H9 (cell line): ENCODE data around the gene HOXA1. TPM values are rescaled to one million over a fixed set of nuclear protein-coding genes. Genes with fewer than 3 reads are reported as not detected.

Source experiments
- DNase-seq: peaks from one replicate; pipeline ENCODE4 v3.0.0-alpha.2; 2017
- H2AFZ ChIP-seq: one replicate; pipeline ENCODE4 v1.6.1; 2013; ENCODE audit warnings: mild to moderate bottlenecking, low read length, control low read depth, moderate library complexity
- H2AK5ac ChIP-seq: 2 replicates; pipeline ENCODE4 v1.6.1; 2013; ENCODE audit warnings: low read length, control low read depth, mixed read lengths; ENCODE audit not compliant: insufficient read length
- H2BK120ac ChIP-seq: one replicate; pipeline ENCODE4 v1.6.1; 2013; ENCODE audit warnings: low read depth, mild to moderate bottlenecking, low read length, control low read depth, inconsistent platforms; ENCODE audit not compliant: poor library complexity, severe bottlenecking
- H2BK12ac ChIP-seq: 2 replicates; pipeline ENCODE4 v1.6.1; 2013; ENCODE audit warnings: low read length, control low read depth, mixed read lengths, low read depth; ENCODE audit not compliant: insufficient read length
- H2BK15ac ChIP-seq: 2 replicates; pipeline ENCODE4 v1.6.1; 2013; ENCODE audit warnings: low read depth, low read length, control low read depth
- H2BK20ac ChIP-seq: one replicate; pipeline ENCODE4 v1.6.1; 2013; ENCODE audit warnings: low read depth, mild to moderate bottlenecking, low read length, control low read depth, inconsistent platforms; ENCODE audit not compliant: poor library complexity, severe bottlenecking
- H2BK5ac ChIP-seq: 2 replicates; pipeline ENCODE4 v1.6.1; 2013; ENCODE audit warnings: low read length, control low read depth, mixed read lengths; ENCODE audit not compliant: insufficient read length
- H3K14ac ChIP-seq: 2 replicates; pipeline ENCODE4 v1.6.1; 2013; ENCODE audit warnings: low read length, control low read depth; ENCODE audit not compliant: insufficient read depth
- H3K18ac ChIP-seq: 2 replicates; pipeline ENCODE4 v1.6.1; 2013; ENCODE audit warnings: low read depth, mild to moderate bottlenecking, mixed read lengths, low read length, control low read depth; ENCODE audit not compliant: insufficient read length
- H3K23ac ChIP-seq: 2 replicates; pipeline ENCODE4 v1.6.1; 2013; ENCODE audit warnings: low read length, control low read depth, mixed read lengths, low read depth; ENCODE audit not compliant: insufficient read length
- H3K23me2 ChIP-seq: 2 replicates; pipeline ENCODE4 v1.6.1; 2013; ENCODE audit warnings: low read depth, mild to moderate bottlenecking, mixed read lengths, low read length, control low read depth; ENCODE audit not compliant: insufficient read length, poor library complexity, severe bottlenecking
- H3K27ac ChIP-seq: 2 replicates; pipeline ENCODE4 v1.5.1; 2013; ENCODE audit warnings: low read length, control low read depth, mixed read lengths, low read depth; ENCODE audit not compliant: insufficient read length
- H3K27me3 ChIP-seq: 2 replicates; pipeline ENCODE4 v1.6.1; 2013; ENCODE audit warnings: low read length, control low read depth, inconsistent platforms; ENCODE audit not compliant: insufficient read depth
- H3K4ac ChIP-seq: 2 replicates; pipeline ENCODE4 v1.6.1; 2013; ENCODE audit warnings: low read depth, mild to moderate bottlenecking, control low read depth, inconsistent platforms, low read length, moderate library complexity
- H3K4me1 ChIP-seq: 2 replicates; pipeline ENCODE4 v1.6.1; 2013; ENCODE audit warnings: low read length, control low read depth, inconsistent platforms; ENCODE audit not compliant: insufficient read depth
- H3K4me2 ChIP-seq: 2 replicates; pipeline ENCODE4 v1.6.1; 2013; ENCODE audit warnings: low read length, control low read depth, mixed read lengths; ENCODE audit not compliant: insufficient read length, insufficient read depth
- H3K56ac ChIP-seq: 2 replicates; pipeline ENCODE4 v1.6.1; 2013; ENCODE audit warnings: low read depth, mild to moderate bottlenecking, mixed read lengths, low read length, control low read depth; ENCODE audit not compliant: insufficient read length
- H3K79me1 ChIP-seq: 2 replicates; pipeline ENCODE4 v1.6.1; 2013; ENCODE audit warnings: low read depth, mild to moderate bottlenecking, moderate library complexity, low read length, control low read depth, inconsistent platforms; ENCODE audit not compliant: insufficient read depth, poor library complexity, severe bottlenecking
- H3K79me2 ChIP-seq: 2 replicates; pipeline ENCODE4 v1.6.1; 2013; ENCODE audit warnings: low read length, control low read depth, inconsistent platforms; ENCODE audit not compliant: insufficient read depth
- H3K9ac ChIP-seq: 2 replicates; pipeline ENCODE4 v1.6.1; 2013; ENCODE audit warnings: low read length, control low read depth, mixed read lengths; ENCODE audit not compliant: insufficient read length; ENCODE audit errors: extremely low read depth
- H3K9me3 ChIP-seq: one replicate; pipeline ENCODE4 v1.6.1; 2013; ENCODE audit warnings: low read depth, low read length, inconsistent platforms; ENCODE audit not compliant: control insufficient read depth
- H3T11ph ChIP-seq: one replicate; pipeline ENCODE4 v1.6.1; 2013; ENCODE audit warnings: mild to moderate bottlenecking, low read length, control low read depth, inconsistent platforms
- H4K20me1 ChIP-seq: one replicate; pipeline ENCODE4 v1.6.1; 2013; ENCODE audit not compliant: control insufficient read depth, insufficient read length, insufficient read depth
- H4K5ac ChIP-seq: 2 replicates; pipeline ENCODE4 v1.6.1; 2013; ENCODE audit warnings: low read depth, mild to moderate bottlenecking, mixed read lengths, low read length, control low read depth; ENCODE audit not compliant: insufficient read length
- H4K8ac ChIP-seq: replicated peaks from 2 replicates; pipeline ENCODE4 v1.6.1; 2013; ENCODE audit warnings: low read length, control low read depth, mixed read lengths, low read depth; ENCODE audit not compliant: insufficient read length
- H4K91ac ChIP-seq: 2 replicates; pipeline ENCODE4 v1.6.1; 2013; ENCODE audit warnings: low read depth, mild to moderate bottlenecking, moderate library complexity, mixed read lengths, low read length, control low read depth; ENCODE audit not compliant: insufficient read length
- H3K27ac Mint-ChIP-seq, 3 experiments: 2 replicates in 2 of 3; 3 replicates in 1 of 3; pipeline ENCODE4 v1.8.0; 2020 to 2021; ENCODE audit warnings: mixed read lengths in 3 of 3, mild to moderate bottlenecking in 1 of 3, moderate library complexity in 1 of 3
- H3K27me3 Mint-ChIP-seq: 2 replicates; pipeline ENCODE4 v1.8.0; 2021; ENCODE audit warnings: low read depth, mild to moderate bottlenecking, moderate library complexity, mixed read lengths
- H3K36me3 Mint-ChIP-seq, 3 experiments: 2 replicates in 2 of 3; 3 replicates in 1 of 3; pipeline ENCODE4 v1.8.0; 2020 to 2021; ENCODE audit warnings: low read depth in 3 of 3, mixed read lengths in 3 of 3; ENCODE audit not compliant: insufficient read depth in 1 of 3
- H3K4me1 Mint-ChIP-seq, 2 experiments: 2 replicates each; pipeline ENCODE4 v1.8.0; 2020; ENCODE audit warnings: mixed read lengths in 2 of 2
- H3K4me3 Mint-ChIP-seq, 2 experiments: 2 replicates in 1 of 2; 3 replicates in 1 of 2; pipeline ENCODE4 v1.8.0; 2020 to 2021; ENCODE audit warnings: mild to moderate bottlenecking in 2 of 2, mixed read lengths in 2 of 2, moderate library complexity in 1 of 2
- H3K9me3 Mint-ChIP-seq, 2 experiments: 2 replicates in 1 of 2; 3 replicates in 1 of 2; pipeline ENCODE4 v1.8.0; 2020; ENCODE audit warnings: mild to moderate bottlenecking in 2 of 2, mixed read lengths in 2 of 2, moderate library complexity in 1 of 2
- WGBS: extraction: QIAGEN DNeasy Blood & Tissue Kit; methylation state at CpG from one replicate; pipeline ENCODE4 v1.1.7; 2013; ENCODE audit warnings: missing lambda C conversion rate, low lambda C conversion rate, mixed read lengths; ENCODE audit not compliant: insufficient read length; ENCODE audit errors: extremely low coverage; 5-methylcytosine and 5-hydroxymethylcytosine counted together
- total RNA-seq: library from RNA; stranded (reverse); gene quantifications from 2 replicates; pipeline ENCODE4 v1.2.1, GENCODE V29; 2021
- TF ChIP-seq, protein P1 (sequence below): fragments of 200-600 bp; sonication (generic); conservative IDR thresholded peaks from 3 replicates; pipeline ENCODE4 v1.8.0; 2021; ENCODE audit warnings: antibody characterized with exemption, mild to moderate bottlenecking

Gene HOXA1
- total RNA-seq, 1 experiment from 2014 or later: not detected

DNA sequence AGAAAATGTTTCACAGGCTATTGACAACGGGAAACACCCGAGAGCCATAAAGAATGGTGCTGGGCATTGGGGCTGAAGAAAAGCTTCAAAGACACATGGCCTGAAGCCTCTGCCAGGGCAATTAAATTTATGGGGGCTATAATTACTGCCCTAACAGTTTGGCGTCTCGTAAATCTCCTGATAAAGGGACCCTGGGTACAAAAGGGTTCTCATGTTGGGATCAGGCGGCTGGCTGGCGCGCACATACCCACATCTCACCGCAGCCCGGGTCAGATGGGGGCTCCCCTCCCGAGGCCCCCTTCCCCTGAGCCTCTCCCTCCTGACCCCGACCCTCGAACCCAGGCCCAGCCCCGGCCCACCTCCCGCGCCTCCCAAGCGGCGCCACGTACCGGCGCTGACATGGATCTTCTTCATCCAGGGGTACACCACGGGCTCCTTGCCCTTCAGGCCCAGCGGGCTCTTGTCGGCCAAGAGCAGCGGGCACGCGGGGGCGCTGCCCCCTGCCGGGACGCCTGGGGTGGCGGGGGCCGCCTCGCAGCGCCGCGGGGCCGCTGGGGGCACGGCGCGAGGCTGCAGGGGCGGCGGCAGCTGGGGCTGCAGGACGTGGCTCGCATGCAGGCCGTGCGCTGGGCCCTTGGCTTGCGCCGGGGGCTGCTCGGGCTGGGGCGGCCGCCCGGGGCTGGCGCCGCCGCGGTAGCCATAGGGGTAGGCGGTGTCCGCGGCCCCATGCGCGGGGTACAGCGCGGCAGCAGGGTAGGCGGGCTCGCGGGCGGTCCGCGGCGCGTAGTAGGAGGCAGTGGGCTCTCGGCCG is 34.1 kb upstream of the HOXA1 start:
- Histone ChIP-seq H3T11ph (no peak overlapping the region), H3K9me3 (no peaks in the 10 kb centered on the region)
- no peak for DNase-seq

More for the DNA sequence above, 34.1 kb upstream of the HOXA1 start:
- Histone ChIP-seq H3K27me3 (peaks cover 95% of the 10 kb centered on the region), H3K23ac (no peak overlapping the region), H3K23me2 (no peaks in the 10 kb centered on the region), H3K4me2 (no peak overlapping the region), H3K18ac (no peak overlapping the region), H4K20me1 (peaks cover 3% of the 10 kb centered on the region), H2BK5ac (no peak overlapping the region), H2BK12ac (no peak overlapping the region), H3K56ac (no peak overlapping the region), H3K79me2 (no peaks in the 10 kb centered on the region), H3K4me1 (no peaks in the 10 kb centered on the region), H4K8ac (no peak overlapping the region), H2BK15ac (no peak overlapping the region), H2AFZ (no peak overlapping the region), H3K79me1 (no peaks in the 10 kb centered on the region), H2AK5ac (no peak overlapping the region), H4K91ac (no peak overlapping the region), H3K27ac (no peak overlapping the region), H4K5ac (no peak overlapping the region), H3K14ac (no peak overlapping the region), H2BK120ac (no peak overlapping the region), H2BK20ac (no peak overlapping the region), H3K9ac (no peak overlapping the region), H3K4ac (no peak overlapping the region)
- Mint-ChIP-seq H3K4me3 (no peak overlapping the region), H3K27ac (no peak overlapping the region), H3K4me1 (no peaks in the 10 kb centered on the region), H3K36me3 (no peaks in the 10 kb centered on the region; a peak in 1 of 7 replicates), H3K27me3 (peaks cover 97% of the 10 kb centered on the region), H3K9me3 (peaks cover 0 to 10% of the 10 kb centered on the region in 2 experiments; a peak in 3 of 5 replicates)
- WGBS: no CpG with 5 or more reads among the region's 72 CpGs
- TF ChIP-seq, protein P1, sequence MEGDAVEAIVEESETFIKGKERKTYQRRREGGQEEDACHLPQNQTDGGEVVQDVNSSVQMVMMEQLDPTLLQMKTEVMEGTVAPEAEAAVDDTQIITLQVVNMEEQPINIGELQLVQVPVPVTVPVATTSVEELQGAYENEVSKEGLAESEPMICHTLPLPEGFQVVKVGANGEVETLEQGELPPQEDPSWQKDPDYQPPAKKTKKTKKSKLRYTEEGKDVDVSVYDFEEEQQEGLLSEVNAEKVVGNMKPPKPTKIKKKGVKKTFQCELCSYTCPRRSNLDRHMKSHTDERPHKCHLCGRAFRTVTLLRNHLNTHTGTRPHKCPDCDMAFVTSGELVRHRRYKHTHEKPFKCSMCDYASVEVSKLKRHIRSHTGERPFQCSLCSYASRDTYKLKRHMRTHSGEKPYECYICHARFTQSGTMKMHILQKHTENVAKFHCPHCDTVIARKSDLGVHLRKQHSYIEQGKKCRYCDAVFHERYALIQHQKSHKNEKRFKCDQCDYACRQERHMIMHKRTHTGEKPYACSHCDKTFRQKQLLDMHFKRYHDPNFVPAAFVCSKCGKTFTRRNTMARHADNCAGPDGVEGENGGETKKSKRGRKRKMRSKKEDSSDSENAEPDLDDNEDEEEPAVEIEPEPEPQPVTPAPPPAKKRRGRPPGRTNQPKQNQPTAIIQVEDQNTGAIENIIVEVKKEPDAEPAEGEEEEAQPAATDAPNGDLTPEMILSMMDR: no peak
